NB4 (cell line): ENCODE data around the gene LINGO1.

Experiments
- MYC ChIP-seq: IDR thresholded peaks from 2 replicates; pipeline ENCODE4 v1.6.1; 2011; ENCODE audit warnings: low read depth, low read length
- POLR2A ChIP-seq: IDR thresholded peaks from 2 replicates; pipeline ENCODE4 v1.6.1; 2011; ENCODE audit warnings: mild to moderate bottlenecking; ENCODE audit not compliant: insufficient read length; ENCODE audit errors: extremely low read depth
- TF ChIP-seq, protein P1 (sequence below): IDR thresholded peaks from one replicate; pipeline ENCODE4 v1.5.1; 2012; ENCODE audit warnings: low read depth, low read length
- TF ChIP-seq, protein P2 (sequence below): IDR thresholded peaks from 2 replicates; pipeline ENCODE4 v1.6.1; 2011; ENCODE audit warnings: low read depth, low read length

DNA sequence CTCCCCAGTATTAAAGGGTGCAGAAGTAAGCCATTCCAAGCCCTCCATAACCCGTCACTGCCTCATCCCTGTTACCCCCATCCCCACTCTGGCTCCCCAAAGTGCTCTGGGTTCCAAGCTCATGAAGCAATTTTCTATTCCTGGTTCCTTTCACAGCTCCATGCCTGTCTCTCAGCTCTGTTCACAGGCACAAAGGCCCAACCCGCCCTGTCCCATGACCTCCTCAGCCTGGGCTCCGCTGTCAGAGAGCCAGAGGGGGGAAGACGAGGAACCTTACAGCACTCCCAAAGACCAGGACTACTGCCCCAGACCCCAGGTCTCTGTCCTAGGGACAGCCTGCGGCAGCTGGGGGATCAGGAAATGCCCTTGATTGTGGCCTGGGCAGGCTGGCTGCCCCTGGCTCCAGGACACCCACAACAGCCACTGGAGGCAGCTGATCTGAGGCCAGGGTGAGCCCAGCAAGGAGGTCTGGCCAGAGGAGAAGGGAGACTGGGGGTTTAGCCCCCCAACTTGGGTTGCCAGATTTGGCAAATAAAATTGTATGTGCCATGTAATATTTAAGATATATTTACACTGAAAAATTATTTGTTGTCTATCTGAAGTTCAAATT, 43.2 kb upstream of the LINGO1 start:
- TF ChIP-seq, protein P1, sequence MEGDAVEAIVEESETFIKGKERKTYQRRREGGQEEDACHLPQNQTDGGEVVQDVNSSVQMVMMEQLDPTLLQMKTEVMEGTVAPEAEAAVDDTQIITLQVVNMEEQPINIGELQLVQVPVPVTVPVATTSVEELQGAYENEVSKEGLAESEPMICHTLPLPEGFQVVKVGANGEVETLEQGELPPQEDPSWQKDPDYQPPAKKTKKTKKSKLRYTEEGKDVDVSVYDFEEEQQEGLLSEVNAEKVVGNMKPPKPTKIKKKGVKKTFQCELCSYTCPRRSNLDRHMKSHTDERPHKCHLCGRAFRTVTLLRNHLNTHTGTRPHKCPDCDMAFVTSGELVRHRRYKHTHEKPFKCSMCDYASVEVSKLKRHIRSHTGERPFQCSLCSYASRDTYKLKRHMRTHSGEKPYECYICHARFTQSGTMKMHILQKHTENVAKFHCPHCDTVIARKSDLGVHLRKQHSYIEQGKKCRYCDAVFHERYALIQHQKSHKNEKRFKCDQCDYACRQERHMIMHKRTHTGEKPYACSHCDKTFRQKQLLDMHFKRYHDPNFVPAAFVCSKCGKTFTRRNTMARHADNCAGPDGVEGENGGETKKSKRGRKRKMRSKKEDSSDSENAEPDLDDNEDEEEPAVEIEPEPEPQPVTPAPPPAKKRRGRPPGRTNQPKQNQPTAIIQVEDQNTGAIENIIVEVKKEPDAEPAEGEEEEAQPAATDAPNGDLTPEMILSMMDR = no peak
- TF ChIP-seq, protein P2, sequence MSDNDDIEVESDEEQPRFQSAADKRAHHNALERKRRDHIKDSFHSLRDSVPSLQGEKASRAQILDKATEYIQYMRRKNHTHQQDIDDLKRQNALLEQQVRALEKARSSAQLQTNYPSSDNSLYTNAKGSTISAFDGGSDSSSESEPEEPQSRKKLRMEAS = no peak
- TF ChIP-seq POLR2A (no peak), MYC (no peak)
